Fibroblast of lung (primary cell): ENCODE measurements around the gene TRAF2.

Experiments
- EZH2 ChIP-seq: IDR thresholded peaks from 2 replicates; pipeline ENCODE4 v1.5.1; 2012; ENCODE audit warnings: low read length, control low read depth, mild to moderate bottlenecking; ENCODE audit errors: missing control alignments
- TF ChIP-seq, protein P1 (sequence below), 2 donors: IDR thresholded peaks in 1 of 2; conservative IDR thresholded peaks in 1 of 2; 1 replicate in 1 of 2; 2 replicates in 1 of 2; pipeline ENCODE4 v1.5.1; 2011 to 2012; ENCODE audit warnings: low read length in 2 of 2, control low read depth in 1 of 2, inconsistent platforms in 1 of 2, low read depth in 1 of 2, mild to moderate bottlenecking in 1 of 2

DNA sequence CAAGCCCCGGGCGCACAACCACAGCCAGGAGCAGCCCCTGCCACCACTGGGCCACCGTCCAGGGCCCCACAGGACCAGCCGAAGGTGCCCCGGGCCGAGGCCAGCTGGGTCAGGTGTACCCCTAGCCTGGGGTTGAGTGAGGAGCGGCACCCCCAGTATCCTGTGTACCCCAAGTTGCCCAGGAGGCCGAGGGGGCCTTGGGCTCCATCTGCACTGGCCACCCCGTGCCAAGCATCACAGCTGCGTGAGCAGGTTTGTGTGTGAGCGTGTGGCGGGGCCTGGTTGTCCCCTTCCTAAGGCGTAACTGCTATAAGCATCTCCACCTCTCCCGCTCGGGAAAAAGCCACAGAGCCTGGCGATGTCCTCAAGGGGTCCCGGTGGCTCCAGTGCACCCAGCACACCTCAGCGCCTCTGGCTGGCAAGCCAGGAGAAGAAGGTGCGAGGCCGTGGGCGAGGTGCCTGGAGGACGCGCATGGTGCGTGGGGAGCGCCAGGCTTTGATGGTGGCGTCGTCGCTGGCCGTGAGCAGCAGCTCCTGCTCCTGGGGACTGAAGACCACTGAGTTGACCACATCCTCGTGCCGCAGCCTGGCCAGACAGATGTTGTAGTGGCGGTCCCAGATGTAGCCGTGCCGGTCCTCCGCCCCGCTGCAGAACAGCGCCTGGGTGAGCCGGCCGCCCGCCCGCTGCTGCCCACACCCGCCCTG, 54.4 kb downstream of the TRAF2 start:
- TF ChIP-seq, protein P1, sequence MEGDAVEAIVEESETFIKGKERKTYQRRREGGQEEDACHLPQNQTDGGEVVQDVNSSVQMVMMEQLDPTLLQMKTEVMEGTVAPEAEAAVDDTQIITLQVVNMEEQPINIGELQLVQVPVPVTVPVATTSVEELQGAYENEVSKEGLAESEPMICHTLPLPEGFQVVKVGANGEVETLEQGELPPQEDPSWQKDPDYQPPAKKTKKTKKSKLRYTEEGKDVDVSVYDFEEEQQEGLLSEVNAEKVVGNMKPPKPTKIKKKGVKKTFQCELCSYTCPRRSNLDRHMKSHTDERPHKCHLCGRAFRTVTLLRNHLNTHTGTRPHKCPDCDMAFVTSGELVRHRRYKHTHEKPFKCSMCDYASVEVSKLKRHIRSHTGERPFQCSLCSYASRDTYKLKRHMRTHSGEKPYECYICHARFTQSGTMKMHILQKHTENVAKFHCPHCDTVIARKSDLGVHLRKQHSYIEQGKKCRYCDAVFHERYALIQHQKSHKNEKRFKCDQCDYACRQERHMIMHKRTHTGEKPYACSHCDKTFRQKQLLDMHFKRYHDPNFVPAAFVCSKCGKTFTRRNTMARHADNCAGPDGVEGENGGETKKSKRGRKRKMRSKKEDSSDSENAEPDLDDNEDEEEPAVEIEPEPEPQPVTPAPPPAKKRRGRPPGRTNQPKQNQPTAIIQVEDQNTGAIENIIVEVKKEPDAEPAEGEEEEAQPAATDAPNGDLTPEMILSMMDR (conservative IDR thresholded peaks at IDR 0.05 in 1 of 2, IDR thresholded peaks at IDR 0.05 in 1 of 2; ENCODE audit: low read depth in 1 of 2, low read length in 2 of 2), result no peak
- no peak for TF ChIP-seq EZH2
